ENCODE results near the gene ATP11A. TPM values are rescaled to one million over a fixed set of nuclear protein-coding genes. Genes with fewer than 3 reads are reported as not detected.

ATP11A gene
- total and polyA plus RNA-seq, 8 donors: 9.3 to 51.0 (median 30.5) TPM

- ATAC-seq (peak in 2 of 4 donors; percentile 6 to 33), FAIRE-seq (no peak), DNase-seq (no peak)
- no peak overlapping the region for H3K4me3 ChIP-seq
- intact Hi-C loops (cut with DNase I): no loop called here
- no peaks in the 10 kb centered on the region for H3K27me3 ChIP-seq
- H3K4me1 ChIP-seq: peaks cover 10 to 25% (median 11%) of the 10 kb centered on the region in 3 donors
- WGBS, 2 donors: 76 to 79% methylated on average over 17 of the region's 17 CpGs
- TF ChIP-seq CTCF (IDR thresholded peaks at IDR 0.05): no peak
- no peaks in the 10 kb centered on the region for H3K36me3 ChIP-seq
- no peaks in the 10 kb centered on the region for H3K9me3 ChIP-seq
- peak overlapping the region in 3 of 4 donors; percentile 28 to 44 (median 39) for H3K27ac ChIP-seq
Measured at GRCh38 chr13:112727581-112727980, 37.7 kb downstream of the ATP11A start.

GRCh38 chr13:112728375-112729126, 38.7 kb downstream of the ATP11A start:
- DNase-seq (no peak), ATAC-seq (no peak), FAIRE-seq (no peak)
- Histone ChIP-seq H3K4me3 (no peak overlapping the region), H3K27ac (no peak overlapping the region), H3K27me3 (no peaks in the 10 kb centered on the region), H3K36me3 (no peaks in the 10 kb centered on the region), H3K9me3 (no peaks in the 10 kb centered on the region), H3K4me1 (peaks cover 10 to 22% (median 17%) of the 10 kb centered on the region in 3 donors)
- no peak for TF ChIP-seq CTCF (IDR thresholded peaks at IDR 0.05)
- WGBS, 2 donors: 96% methylated on average over 34 of the region's 34 CpGs
- intact Hi-C loops (cut with DNase I): no loop called here

GRCh38 chr13:112729408-112729807, 39.6 kb downstream of the ATP11A start:
- no peak for ATAC-seq
- H3K36me3 ChIP-seq: no peaks in the 10 kb centered on the region
- no peak overlapping the region for H3K4me3 ChIP-seq
- FAIRE-seq: no peak
- no peaks in the 10 kb centered on the region for H3K27me3 ChIP-seq
- peaks cover 10 to 22% (median 17%) of the 10 kb centered on the region in 3 donors for H3K4me1 ChIP-seq
- intact Hi-C loops (cut with DNase I): no loop called here
- no peak for DNase-seq
- no peaks in the 10 kb centered on the region for H3K9me3 ChIP-seq
- TF ChIP-seq CTCF (IDR thresholded peaks at IDR 0.05): no peak
- no peak overlapping the region for H3K27ac ChIP-seq
- WGBS, 2 donors: 74 to 81% methylated on average over 22 of the region's 22 CpGs

- Histone ChIP-seq H3K9me3 (no peaks in the 10 kb centered on the region), H3K4me1 (peaks cover 10 to 20% (median 17%) of the 10 kb centered on the region in 3 donors), H3K36me3 (no peaks in the 10 kb centered on the region), H3K4me3 (no peak overlapping the region), H3K27ac (no peak overlapping the region), H3K27me3 (no peaks in the 10 kb centered on the region)
- ATAC-seq: no peak
- DNase-seq: no peak
- intact Hi-C loops (cut with DNase I): no loop called here
- TF ChIP-seq CTCF (IDR thresholded peaks at IDR 0.05): no peak
- 94 to 96% methylated on average over 21 of the region's 21 CpGs for WGBS, 2 donors
- FAIRE-seq: no peak
Measured at GRCh38 chr13:112730157-112730671, 40.4 kb downstream of the ATP11A start.

All from pancreas (tissue), 10 donors.